ENCODE measurements around the gene SIX4. TPM values are rescaled to one million over a fixed set of nuclear protein-coding genes. Genes with fewer than 3 reads are reported as not detected.

SIX4 gene
- total and polyA plus RNA-seq, 10 donors: 0.03 to 0.51 (median 0.19) TPM; not detected in 4

GRCh38 chr14:60700598-60700997, 23.6 kb downstream of the SIX4 start:
- Histone ChIP-seq H3K27ac (no peak overlapping the region), H3K4me3 (no peak overlapping the region), H3K4me1 (no peaks in the 10 kb centered on the region), H3K27me3 (replicated peaks in 1 of 7) (peaks cover 0 to 4% (median 0%) of the 10 kb centered on the region in 7 donors), H3K36me3 (no peaks in the 10 kb centered on the region), H3K9me3 (peaks cover 0 to 52% (median 41%) of the 10 kb centered on the region in 8 donors)
- 86 to 99% (median 92%) methylated on average over 3 of the region's 3 CpGs for WGBS, 5 donors
- TF ChIP-seq POLR2AphosphoS5 (IDR thresholded peaks at IDR 0.05) (no peak), POLR2A (IDR thresholded peaks at IDR 0.05) (no peak), CTCF (IDR thresholded peaks at IDR 0.05 in 8 of 11, conservative IDR thresholded peaks at IDR 0.05 in 3 of 11) (no peak)
- intact Hi-C loops (cut with DNase I; ENCODE audit: low total_unique reads): no loop called here
- no peak for DNase-seq

- WGBS, 5 donors: 69 to 74% (median 71%) methylated on average over 4 of the region's 4 CpGs
- TF ChIP-seq POLR2A (IDR thresholded peaks at IDR 0.05) (no peak), CTCF (IDR thresholded peaks at IDR 0.05 in 8 of 11, conservative IDR thresholded peaks at IDR 0.05 in 3 of 11) (no peak)
- H3K9me3 ChIP-seq: peaks cover 0 to 24% (median 20%) of the 10 kb centered on the region in 8 donors
- no peak overlapping the region for H3K4me3 ChIP-seq
- no peak for DNase-seq
- no peaks in the 10 kb centered on the region for H3K36me3 ChIP-seq
- peaks cover 0 to 4% (median 0%) of the 10 kb centered on the region in 7 donors for H3K27me3 ChIP-seq (replicated peaks in 1 of 7)
- H3K27ac ChIP-seq: no peak overlapping the region
- no peaks in the 10 kb centered on the region for H3K4me1 ChIP-seq
- intact Hi-C loops (cut with DNase I; ENCODE audit: low total_unique reads): no loop called here
These were observed 28.8 kb downstream of the SIX4 start for GRCh38 chr14:60695327-60695726.

- 79 to 83% (median 80%) methylated on average over 3 of the region's 3 CpGs for WGBS, 5 donors
- Histone ChIP-seq H3K27me3 (replicated peaks in 1 of 7) (no peaks in the 10 kb centered on the region), H3K4me1 (no peaks in the 10 kb centered on the region), H3K27ac (no peak overlapping the region), H3K36me3 (no peaks in the 10 kb centered on the region), H3K4me3 (no peak overlapping the region), H3K9me3 (no peaks in the 10 kb centered on the region)
- TF ChIP-seq POLR2AphosphoS5 (IDR thresholded peaks at IDR 0.05) (no peak), CTCF (IDR thresholded peaks at IDR 0.05 in 8 of 11, conservative IDR thresholded peaks at IDR 0.05 in 3 of 11) (no peak), POLR2A (IDR thresholded peaks at IDR 0.05) (no peak)
- no peak for DNase-seq
- intact Hi-C loops (cut with DNase I; ENCODE audit: low total_unique reads): no loop called here
These were observed 32.6 kb downstream of the SIX4 start for GRCh38 chr14:60691383-60692113.

- TF ChIP-seq POLR2AphosphoS5 (IDR thresholded peaks at IDR 0.05) (no peak), POLR2A (IDR thresholded peaks at IDR 0.05) (no peak), CTCF (IDR thresholded peaks at IDR 0.05 in 8 of 11, conservative IDR thresholded peaks at IDR 0.05 in 3 of 11) (no peak)
- Histone ChIP-seq H3K27ac (no peak overlapping the region), H3K4me3 (no peak overlapping the region), H3K27me3 (replicated peaks in 1 of 7) (peaks cover 0 to 14% (median 0%) of the 10 kb centered on the region in 7 donors), H3K9me3 (peaks cover 0 to 8% (median 0%) of the 10 kb centered on the region in 8 donors), H3K36me3 (no peaks in the 10 kb centered on the region), H3K4me1 (no peaks in the 10 kb centered on the region)
- intact Hi-C loops (cut with DNase I; ENCODE audit: low total_unique reads): no loop called here
- DNase-seq: no peak
These were observed 37.3 kb downstream of the SIX4 start for GRCh38 chr14:60686865-60687264.
